ENCODE data around the gene FITM1.

The FITM1 gene

GRCh38 chr14:24176599-24176998 is 46.1 kb downstream of the FITM1 start:
- H3K4me1 ChIP-seq = no peaks in the 10 kb centered on the region
- no peak overlapping the region for H3K9ac ChIP-seq
- H3K36me3 ChIP-seq (ENCODE audit: control insufficient read depth, insufficient read depth, low read length) = no peaks in the 10 kb centered on the region
- no peak overlapping the region for H3K4me3 ChIP-seq (ENCODE audit: low read depth, low read length)
- no peaks in the 10 kb centered on the region for H3K27me3 ChIP-seq (ENCODE audit: control insufficient read depth, insufficient read depth, low read length)
- no peak overlapping the region for H3K4me2 ChIP-seq (ENCODE audit: low read length)
- no peak for TF ChIP-seq CTCF (IDR thresholded peaks at IDR 0.05)
- no peak overlapping the region for H3K27ac ChIP-seq
- no peaks in the 10 kb centered on the region for H3K79me2 ChIP-seq
- H2AFZ ChIP-seq = no peak overlapping the region
- no peaks in the 10 kb centered on the region for H3K9me3 ChIP-seq (ENCODE audit: control insufficient read depth, low read length)

- Histone ChIP-seq H3K4me2 (ENCODE audit: low read length) (no peak overlapping the region), H3K9me3 (ENCODE audit: control insufficient read depth, low read length) (no peaks in the 10 kb centered on the region), H2AFZ (no peak overlapping the region), H3K27me3 (ENCODE audit: control insufficient read depth, insufficient read depth, low read length) (no peaks in the 10 kb centered on the region), H3K27ac (no peak overlapping the region), H3K9ac (no peak overlapping the region), H3K4me1 (no peaks in the 10 kb centered on the region), H3K36me3 (ENCODE audit: control insufficient read depth, insufficient read depth, low read length) (no peaks in the 10 kb centered on the region), H3K79me2 (no peaks in the 10 kb centered on the region), H3K4me3 (ENCODE audit: low read depth, low read length) (no peak overlapping the region)
- TF ChIP-seq CTCF (IDR thresholded peaks at IDR 0.05) = no peak
These were observed 46.8 kb downstream of the FITM1 start for GRCh38 chr14:24177041-24177825.

- TF ChIP-seq CTCF (IDR thresholded peaks at IDR 0.05) = no peak
- no peaks in the 10 kb centered on the region for H3K79me2 ChIP-seq
- no peaks in the 10 kb centered on the region for H3K36me3 ChIP-seq (ENCODE audit: control insufficient read depth, insufficient read depth, low read length)
- H2AFZ ChIP-seq = no peak overlapping the region
- no peak overlapping the region for H3K4me3 ChIP-seq (ENCODE audit: low read depth, low read length)
- no peak overlapping the region for H3K4me2 ChIP-seq (ENCODE audit: low read length)
- H3K27ac ChIP-seq = no peak overlapping the region
- H3K9me3 ChIP-seq (ENCODE audit: control insufficient read depth, low read length) = no peaks in the 10 kb centered on the region
- H3K9ac ChIP-seq = no peak overlapping the region
- no peaks in the 10 kb centered on the region for H3K27me3 ChIP-seq (ENCODE audit: control insufficient read depth, insufficient read depth, low read length)
- H3K4me1 ChIP-seq = no peaks in the 10 kb centered on the region
These were observed 47.4 kb downstream of the FITM1 start for GRCh38 chr14:24177891-24178290.

GRCh38 chr14:24178399-24179178 is 48.1 kb downstream of the FITM1 start:
- no peak overlapping the region for H3K4me2 ChIP-seq (ENCODE audit: low read length)
- H3K36me3 ChIP-seq (ENCODE audit: control insufficient read depth, insufficient read depth, low read length) = no peaks in the 10 kb centered on the region
- H3K4me1 ChIP-seq = no peaks in the 10 kb centered on the region
- H2AFZ ChIP-seq = no peak overlapping the region
- no peaks in the 10 kb centered on the region for H3K27me3 ChIP-seq (ENCODE audit: control insufficient read depth, insufficient read depth, low read length)
- H3K9ac ChIP-seq = no peak overlapping the region
- no peak for TF ChIP-seq CTCF (IDR thresholded peaks at IDR 0.05)
- no peak overlapping the region for H3K27ac ChIP-seq
- no peaks in the 10 kb centered on the region for H3K9me3 ChIP-seq (ENCODE audit: control insufficient read depth, low read length)
- H3K79me2 ChIP-seq = no peaks in the 10 kb centered on the region
- no peak overlapping the region for H3K4me3 ChIP-seq (ENCODE audit: low read depth, low read length)
